Neural progenitor cell (in vitro differentiated cells): Measurements from ENCODE around the gene PSG7. TPM values are rescaled to one million over a fixed set of nuclear protein-coding genes. Genes with fewer than 3 reads are reported as not detected.

Experiments
- total RNA-seq: library from RNA; depleted of rRNA; stranded (reverse); fragments of >200 nt; gene quantifications from 2 replicates; pipeline ENCODE4 v1.2.3, GENCODE V29; 2015; ENCODE audit warnings: low replicate concordance

The PSG7 gene
- total RNA-seq, 1 donor from 2014 or later, result not detected

Other genes with a start within 250 kb of the PSG7 start
- gene PSG3, start 196.7 kb downstream of the PSG7 start, total RNA-seq, result not detected in 2 replicates
- gene PSG8, start 171.5 kb downstream of the PSG7 start, total RNA-seq, result not detected in 2 replicates
- gene PSG1, start 57.5 kb downstream of the PSG7 start, total RNA-seq, result not detected in 2 replicates
- not detected in 2 replicates for gene PSG6, start 19.3 kb downstream of the PSG7 start, total RNA-seq
- not detected in 2 replicates for gene PSG11, start 89.3 kb upstream of the PSG7 start, total RNA-seq
- gene PSG2, start 145.5 kb upstream of the PSG7 start, total RNA-seq, result not detected in 2 replicates
- not detected in 2 replicates for gene PSG5, start 249.3 kb upstream of the PSG7 start, total RNA-seq